Memory B cell (primary cell): ENCODE data around the gene ZEB1.
A peak's percentile ranks its signal among the peaks of the same experiment; 100 is the strongest.
"Not testable (repeated sequence)": the region's sequence is repeated elsewhere in the genome, so short reads cannot be mapped to it uniquely, and the experiment has no call there.

Source experiments
- ATAC-seq: fragments of 150-1000 bp; cut with Tn5 transposase; 2 replicates; pipeline ENCODE4 v1.10.0; 2021; ENCODE audit warnings: low read depth, mild to moderate bottlenecking, moderate library complexity
- DNase-seq, 2 donors: peaks; one replicate each; pipeline ENCODE4 v3.0.0; 2022; ENCODE audit warnings: low spot score in 2 of 2
- H3K27ac Mint-ChIP-seq: one replicate; pipeline ENCODE4 v1.8.0; 2022; ENCODE audit warnings: mild to moderate bottlenecking, moderate library complexity, mixed read lengths
- H3K27me3 Mint-ChIP-seq: one replicate; pipeline ENCODE4 v1.8.0; 2022; ENCODE audit warnings: mixed read lengths
- H3K36me3 Mint-ChIP-seq: one replicate; pipeline ENCODE4 v1.8.0; 2022; ENCODE audit warnings: mild to moderate bottlenecking, mixed read lengths
- H3K4me1 Mint-ChIP-seq: one replicate; pipeline ENCODE4 v1.8.0; 2022; ENCODE audit warnings: mixed read lengths
- H3K4me3 Mint-ChIP-seq: one replicate; pipeline ENCODE4 v1.8.0; 2022; ENCODE audit warnings: mild to moderate bottlenecking, moderate library complexity, mixed read lengths
- H3K9me3 Mint-ChIP-seq: one replicate; pipeline ENCODE4 v1.8.0; 2022; ENCODE audit warnings: mixed read lengths

The ZEB1 gene

DNA sequence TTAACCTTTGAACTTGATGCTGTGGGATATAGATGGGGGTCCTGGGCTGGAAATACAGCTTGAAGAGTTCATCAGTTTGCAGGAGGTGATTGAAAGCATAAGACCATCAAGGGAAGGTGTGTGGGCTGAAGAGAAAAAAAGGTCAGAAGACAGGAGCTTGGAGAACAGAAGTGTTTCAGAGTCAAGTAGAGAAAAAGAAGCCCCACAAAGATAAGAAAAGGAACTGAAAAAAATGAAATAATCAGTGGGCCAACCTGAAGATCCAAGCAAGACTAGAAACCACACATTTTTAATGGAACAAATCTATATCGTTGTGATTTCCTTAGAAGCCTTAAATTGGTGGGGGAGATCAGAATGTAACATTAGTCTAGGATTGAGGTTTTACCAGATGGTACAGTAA, 22.5 kb downstream of the ZEB1 start:
- no peaks in the 10 kb centered on the region for H3K27me3 Mint-ChIP-seq
- no peak for DNase-seq
- peaks cover 10% of the 10 kb centered on the region for H3K4me1 Mint-ChIP-seq
- H3K9me3 Mint-ChIP-seq: no peaks in the 10 kb centered on the region
- ATAC-seq: no peak
- H3K27ac Mint-ChIP-seq: no peak overlapping the region
- H3K4me3 Mint-ChIP-seq: no peak overlapping the region
- no peaks in the 10 kb centered on the region for H3K36me3 Mint-ChIP-seq

DNA sequence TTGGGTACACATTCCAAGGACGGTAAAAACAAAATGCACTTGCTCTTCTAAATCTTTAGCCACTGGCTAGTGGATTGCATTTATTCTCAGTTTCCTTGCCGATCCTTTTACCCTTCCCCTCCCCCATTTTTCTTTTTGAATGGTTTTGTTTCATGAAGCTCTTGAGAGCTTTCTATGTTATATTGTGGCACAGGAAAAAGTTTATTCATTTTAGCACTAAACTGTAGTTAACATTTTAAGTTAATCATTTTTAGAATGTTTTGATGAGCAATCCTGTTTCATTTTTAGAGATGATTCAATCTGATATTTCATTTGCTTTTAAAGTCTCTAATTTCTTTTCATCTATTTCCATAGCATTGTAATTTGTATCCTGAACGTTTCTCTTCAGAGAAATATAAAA, 24.0 kb downstream of the ZEB1 start:
- H3K4me3 Mint-ChIP-seq: no peak overlapping the region
- H3K27me3 Mint-ChIP-seq: no peaks in the 10 kb centered on the region
- H3K9me3 Mint-ChIP-seq: no peaks in the 10 kb centered on the region
- DNase-seq (no peak), ATAC-seq (no peak)
- H3K4me1 Mint-ChIP-seq: peaks cover 16% of the 10 kb centered on the region
- H3K36me3 Mint-ChIP-seq: no peaks in the 10 kb centered on the region
- H3K27ac Mint-ChIP-seq: no peak overlapping the region

DNA sequence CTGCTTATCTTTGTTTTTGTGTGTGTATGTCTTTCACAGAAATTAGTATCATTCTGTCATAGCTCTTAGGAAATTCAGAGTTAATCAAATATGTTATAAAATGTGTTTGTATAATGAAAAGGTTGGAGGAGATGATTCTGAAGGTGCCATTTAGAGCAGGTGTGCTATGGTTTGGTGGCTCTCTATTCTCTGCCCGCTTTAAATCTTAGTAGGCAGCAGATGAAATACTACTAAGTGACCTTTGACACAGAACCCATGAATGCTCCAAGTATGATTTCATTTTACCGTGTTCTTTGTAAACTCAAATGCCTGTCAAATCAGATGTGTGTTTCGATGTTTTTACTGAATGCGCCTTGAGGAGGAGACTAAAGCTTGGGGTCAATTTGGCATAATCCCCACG, 24.5 kb downstream of the ZEB1 start:
- ATAC-seq (no peak), DNase-seq (no peak)
- H3K27me3 Mint-ChIP-seq: no peaks in the 10 kb centered on the region
- no peak overlapping the region for H3K4me3 Mint-ChIP-seq
- no peaks in the 10 kb centered on the region for H3K36me3 Mint-ChIP-seq
- no peak overlapping the region for H3K27ac Mint-ChIP-seq
- H3K4me1 Mint-ChIP-seq: peaks cover 20% of the 10 kb centered on the region
- no peaks in the 10 kb centered on the region for H3K9me3 Mint-ChIP-seq

DNA sequence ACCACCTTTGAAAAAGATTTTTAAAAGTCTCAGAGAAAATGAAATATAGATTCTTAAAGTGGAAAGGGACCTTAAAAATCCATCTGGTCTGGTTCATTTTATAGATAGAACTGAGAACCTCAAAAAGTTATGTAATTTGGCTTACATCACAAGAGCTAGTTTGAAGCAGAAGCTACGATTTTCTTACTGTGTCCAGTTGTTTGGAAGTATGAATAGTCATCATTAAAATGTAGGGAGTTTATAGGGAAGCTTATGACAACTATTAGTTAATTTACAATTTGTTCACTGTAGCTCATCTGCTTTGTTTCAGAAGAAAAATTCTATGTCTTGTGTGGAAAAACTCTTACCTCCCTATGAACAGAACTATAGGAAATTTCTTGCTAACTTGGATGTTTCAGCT, 26.9 kb downstream of the ZEB1 start:
- Mint-ChIP-seq H3K27ac (no peak overlapping the region), H3K27me3 (no peaks in the 10 kb centered on the region), H3K4me1 (peaks cover 32% of the 10 kb centered on the region), H3K36me3 (no peaks in the 10 kb centered on the region), H3K4me3 (no peak overlapping the region), H3K9me3 (no peaks in the 10 kb centered on the region)
- DNase-seq (no peak), ATAC-seq (no peak)

DNA sequence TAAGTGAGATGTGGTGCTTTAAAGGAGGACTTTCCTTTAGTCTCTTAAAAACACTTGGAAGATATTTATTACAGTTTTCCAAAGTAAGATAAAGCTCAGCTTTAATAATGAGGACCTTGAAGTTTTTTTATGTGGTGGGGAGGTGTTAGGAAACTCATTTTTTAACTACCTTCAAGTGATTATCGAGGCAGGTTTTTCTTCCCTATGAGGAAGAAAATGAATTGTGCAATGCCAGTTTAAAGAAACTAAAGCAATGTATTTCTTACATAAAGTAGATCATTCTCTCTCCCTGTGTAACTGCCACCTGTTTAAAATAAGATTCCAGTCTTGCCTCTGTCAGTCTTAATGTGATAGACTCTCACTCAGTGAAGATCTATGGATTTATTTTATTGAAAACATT, 27.9 kb downstream of the ZEB1 start:
- no peak overlapping the region for H3K4me3 Mint-ChIP-seq
- H3K4me1 Mint-ChIP-seq: peaks cover 32% of the 10 kb centered on the region
- peak overlapping the region; percentile 35 for H3K27ac Mint-ChIP-seq
- no peaks in the 10 kb centered on the region for H3K36me3 Mint-ChIP-seq
- DNase-seq (no peak), ATAC-seq (no peak)
- H3K9me3 Mint-ChIP-seq: no peaks in the 10 kb centered on the region
- H3K27me3 Mint-ChIP-seq: no peaks in the 10 kb centered on the region

DNA sequence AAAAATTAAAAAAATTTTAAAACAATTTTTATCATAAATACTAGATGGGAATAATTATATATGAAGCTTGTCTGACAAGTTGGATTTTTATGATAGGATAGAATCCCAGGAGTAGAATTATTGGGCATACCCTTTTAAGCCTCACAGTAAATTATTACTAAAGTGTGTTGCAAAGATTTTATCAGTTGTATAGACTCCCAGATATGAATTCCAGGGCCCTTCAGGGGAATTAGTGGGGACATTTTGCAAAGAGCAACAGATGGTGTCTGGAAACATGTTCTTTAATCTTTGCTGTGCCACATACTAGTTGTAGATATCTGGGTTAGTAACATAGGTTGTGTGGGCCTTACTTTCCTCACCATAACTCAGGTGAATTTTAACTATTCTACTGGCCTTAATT, 28.7 kb downstream of the ZEB1 start:
- no peaks in the 10 kb centered on the region for H3K9me3 Mint-ChIP-seq
- H3K27me3 Mint-ChIP-seq: no peaks in the 10 kb centered on the region
- peak overlapping the region; percentile 39 for H3K4me3 Mint-ChIP-seq
- H3K4me1 Mint-ChIP-seq: peaks cover 36% of the 10 kb centered on the region
- H3K27ac Mint-ChIP-seq: peak overlapping the region; percentile 80
- H3K36me3 Mint-ChIP-seq: no peaks in the 10 kb centered on the region
- no peak for DNase-seq
- ATAC-seq: no peak

DNA sequence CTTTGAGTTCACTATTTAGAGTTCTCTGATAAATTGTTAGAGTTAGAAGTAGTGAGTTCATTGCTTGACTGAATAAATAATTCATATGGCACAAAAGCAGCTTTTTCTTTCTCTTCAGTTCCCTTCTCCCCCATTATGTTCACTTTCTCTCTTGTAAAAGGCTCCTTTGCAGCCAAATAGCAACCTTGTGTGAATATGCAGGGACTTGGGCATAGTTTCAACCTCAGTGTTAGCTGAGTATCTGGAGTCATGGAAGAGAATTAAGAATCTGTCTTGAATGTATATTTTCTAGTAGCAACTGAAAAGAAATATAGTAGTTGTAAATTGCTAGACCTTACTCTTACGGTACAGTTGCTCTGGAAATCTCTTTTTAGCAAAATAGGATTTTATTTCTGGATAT, 31.9 kb downstream of the ZEB1 start:
- H3K4me1 Mint-ChIP-seq: peaks cover 40% of the 10 kb centered on the region
- no peaks in the 10 kb centered on the region for H3K9me3 Mint-ChIP-seq
- no peak overlapping the region for H3K27ac Mint-ChIP-seq
- DNase-seq: no peak
- peaks cover 2% of the 10 kb centered on the region for H3K36me3 Mint-ChIP-seq
- no peak for ATAC-seq
- H3K27me3 Mint-ChIP-seq: no peaks in the 10 kb centered on the region
- no peak overlapping the region for H3K4me3 Mint-ChIP-seq

DNA sequence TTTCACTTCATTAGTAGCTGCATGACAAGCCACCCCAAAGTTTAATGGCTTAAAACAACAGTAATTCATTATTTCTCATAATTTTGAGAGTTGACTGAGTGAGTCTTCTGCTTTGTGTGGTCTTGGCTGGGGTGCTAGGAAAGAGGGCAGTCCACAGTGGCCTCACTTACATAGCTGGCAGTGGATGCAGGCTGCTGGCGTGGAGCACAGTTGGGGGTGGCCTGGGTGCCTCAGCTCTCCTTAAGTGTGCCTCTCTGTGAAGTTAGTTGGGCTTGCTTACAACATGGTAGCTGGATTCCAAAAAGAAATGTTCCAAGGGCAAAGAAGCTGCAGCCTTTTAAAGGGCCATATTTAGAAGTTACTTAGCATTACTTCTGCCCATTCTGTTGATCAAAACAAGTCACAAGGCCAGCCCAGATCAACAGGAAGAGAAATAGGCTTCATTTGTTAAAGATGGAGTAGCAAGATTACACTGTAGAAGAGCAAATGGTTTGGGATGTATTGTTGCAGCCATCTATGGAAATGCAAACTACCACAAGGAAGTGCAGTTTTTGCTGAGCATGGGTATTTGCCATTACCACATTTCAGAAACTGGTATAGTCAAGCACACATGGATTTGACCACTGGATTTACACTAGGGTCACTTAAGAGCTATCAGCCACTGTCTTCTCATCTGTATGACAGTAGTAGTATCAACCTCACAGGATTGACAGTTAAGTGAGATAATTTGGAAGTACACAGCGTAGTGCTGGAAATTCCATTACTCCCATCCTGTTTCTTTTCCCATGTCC, 33.6 kb downstream of the ZEB1 start:
- ATAC-seq: no peak
- DNase-seq: no peak
- Mint-ChIP-seq H3K27ac (no peak overlapping the region), H3K36me3 (peaks cover 2% of the 10 kb centered on the region), H3K27me3 (no peaks in the 10 kb centered on the region), H3K4me1 (peaks cover 41% of the 10 kb centered on the region), H3K4me3 (no peak overlapping the region), H3K9me3 (no peaks in the 10 kb centered on the region)

DNA sequence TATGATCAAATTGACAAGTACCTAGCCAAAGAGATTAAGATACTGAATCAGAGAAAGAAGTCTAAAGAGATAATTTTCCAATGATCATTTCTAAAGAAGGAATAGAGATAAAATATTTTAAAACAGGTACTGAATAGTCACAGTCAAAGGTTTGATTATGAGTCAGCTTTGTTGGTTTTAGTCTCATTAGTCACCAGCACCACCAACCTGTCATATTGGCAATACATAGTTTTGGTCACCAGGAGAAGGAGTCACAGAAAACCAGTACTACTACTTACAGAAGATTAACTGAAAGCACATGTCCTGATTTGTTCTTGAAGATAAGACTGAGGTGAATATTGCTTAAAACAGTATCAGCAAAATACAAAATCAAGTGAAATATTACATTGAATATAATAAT, 34.6 kb downstream of the ZEB1 start:
- peaks cover 38% of the 10 kb centered on the region for H3K4me1 Mint-ChIP-seq
- DNase-seq: no peak
- ATAC-seq: peak; percentile 70
- no peaks in the 10 kb centered on the region for H3K27me3 Mint-ChIP-seq
- no peak overlapping the region for H3K27ac Mint-ChIP-seq
- H3K4me3 Mint-ChIP-seq: no peak overlapping the region
- H3K9me3 Mint-ChIP-seq: no peaks in the 10 kb centered on the region
- peaks cover 5% of the 10 kb centered on the region for H3K36me3 Mint-ChIP-seq

DNA sequence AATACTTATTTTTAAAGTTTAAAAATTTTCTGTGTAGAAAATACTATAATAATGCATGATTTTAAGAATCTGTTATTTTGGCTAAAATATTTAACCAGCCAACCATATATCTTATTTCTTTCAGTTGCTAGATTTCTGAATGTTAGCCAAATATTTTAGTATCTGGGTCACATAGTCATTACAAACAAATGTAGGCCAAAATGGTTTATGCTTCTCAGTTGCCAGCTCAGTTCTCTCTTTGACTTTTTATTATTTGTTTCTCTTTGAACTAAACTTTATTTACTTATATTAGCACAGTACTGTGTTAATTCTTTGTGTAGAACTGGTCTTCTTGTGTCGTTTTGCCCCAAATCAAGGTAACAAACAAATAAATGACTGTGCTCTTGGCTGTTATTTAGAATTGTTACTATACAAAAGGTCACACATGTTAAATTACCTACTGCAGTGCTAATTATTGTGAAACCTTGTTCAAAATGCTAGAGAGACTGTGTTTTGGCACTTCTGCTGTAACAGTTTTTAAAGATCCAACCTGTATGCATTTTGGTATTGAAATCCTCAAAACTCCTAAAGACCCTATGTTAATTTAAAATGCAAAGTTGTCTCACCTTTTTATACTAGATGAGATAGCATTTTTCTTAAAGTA, 39.8 kb downstream of the ZEB1 start:
- Mint-ChIP-seq H3K9me3 (no peaks in the 10 kb centered on the region), H3K27me3 (no peaks in the 10 kb centered on the region), H3K4me3 (no peak overlapping the region), H3K27ac (no peak overlapping the region), H3K4me1 (peaks cover 21% of the 10 kb centered on the region), H3K36me3 (peaks cover 20% of the 10 kb centered on the region)
- DNase-seq: no peak
- ATAC-seq: no peak

DNA sequence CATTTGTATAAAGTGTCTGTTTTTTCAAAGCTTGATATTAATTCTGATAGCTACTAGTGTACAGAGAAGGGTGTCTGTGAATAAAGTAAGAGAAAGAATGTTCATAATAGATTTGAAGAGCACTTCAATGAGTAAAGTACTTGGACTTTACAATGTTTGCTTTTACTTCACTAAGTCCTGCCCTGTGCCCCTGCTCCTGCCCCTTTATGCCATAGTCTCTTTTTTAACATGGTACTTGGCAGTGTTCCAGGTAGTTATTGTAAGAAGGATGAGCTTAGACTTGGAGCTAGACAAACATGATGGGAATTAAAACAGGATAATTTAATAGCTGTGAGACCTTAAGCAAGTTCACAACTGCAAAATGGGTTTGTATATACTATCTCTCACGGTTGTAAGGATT, 41.0 kb downstream of the ZEB1 start:
- H3K4me1 Mint-ChIP-seq: peaks cover 21% of the 10 kb centered on the region
- DNase-seq (no peak), ATAC-seq (no peak)
- no peaks in the 10 kb centered on the region for H3K9me3 Mint-ChIP-seq
- peaks cover 24% of the 10 kb centered on the region for H3K36me3 Mint-ChIP-seq
- H3K27ac Mint-ChIP-seq: no peak overlapping the region
- H3K4me3 Mint-ChIP-seq: no peak overlapping the region
- H3K27me3 Mint-ChIP-seq: no peaks in the 10 kb centered on the region

DNA sequence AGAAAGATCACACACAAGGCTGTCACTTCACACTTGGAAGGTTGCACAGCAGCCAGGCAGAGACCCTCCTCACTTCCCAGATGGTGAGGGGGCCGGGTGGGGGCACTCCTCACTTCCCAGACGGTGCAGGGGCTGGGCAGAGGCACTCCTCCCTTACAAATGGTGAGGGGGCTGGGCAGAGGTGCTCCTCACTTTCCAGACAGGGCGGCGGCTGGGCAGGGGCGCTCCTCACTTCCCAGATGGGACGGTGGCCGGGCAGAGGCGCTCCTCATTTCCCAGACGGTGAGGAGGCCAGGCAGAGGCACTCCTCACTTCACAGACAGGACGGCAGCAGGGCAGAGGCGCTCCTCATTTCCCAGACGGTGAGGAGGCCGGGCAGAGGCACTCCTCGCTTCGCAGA, 42.5 kb downstream of the ZEB1 start:
- Mint-ChIP-seq H3K4me1 (peaks cover 17% of the 10 kb centered on the region), H3K36me3 (peaks cover 24% of the 10 kb centered on the region)
- H3K4me3 Mint-ChIP-seq, H3K9me3 Mint-ChIP-seq, H3K27ac Mint-ChIP-seq, DNase-seq, ATAC-seq, H3K27me3 Mint-ChIP-seq: not testable (repeated sequence)

DNA sequence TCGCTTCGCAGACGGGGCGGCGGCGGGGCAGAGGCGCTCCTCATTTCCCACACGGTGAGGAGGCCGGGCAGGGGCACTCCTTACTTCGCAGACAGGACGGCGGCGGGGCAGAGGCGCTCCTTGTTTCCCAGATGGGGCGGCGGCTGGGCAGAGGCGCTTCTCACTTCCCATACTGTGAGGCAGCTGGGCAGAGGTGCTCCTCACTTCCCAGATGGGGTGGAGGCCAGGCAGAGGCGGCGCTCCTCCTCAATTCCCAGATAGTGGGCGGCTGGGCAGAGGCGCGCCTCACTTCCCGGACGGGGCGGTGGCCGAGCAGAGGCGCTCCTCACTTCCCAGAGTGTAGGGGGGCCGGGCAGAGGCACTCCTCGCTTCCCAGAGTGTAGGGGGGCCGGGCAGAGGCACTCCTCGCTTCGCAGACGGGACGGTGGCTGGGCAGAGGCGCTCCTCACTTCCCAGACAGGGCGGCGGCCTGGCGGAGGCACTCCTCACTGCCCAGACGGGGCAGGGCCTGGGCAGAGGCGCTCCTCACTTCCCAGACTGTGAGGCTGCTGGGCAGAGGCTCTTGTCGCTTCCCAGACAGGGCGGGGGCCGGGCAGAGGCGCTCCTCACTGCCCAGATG, 43.1 kb downstream of the ZEB1 start:
- no peak for DNase-seq
- Mint-ChIP-seq H3K27me3 (no peaks in the 10 kb centered on the region), H3K36me3 (peaks cover 24% of the 10 kb centered on the region), H3K4me1 (peaks cover 16% of the 10 kb centered on the region), H3K4me3 (no peak overlapping the region), H3K9me3 (no peaks in the 10 kb centered on the region), H3K27ac (no peak overlapping the region)
- ATAC-seq: no peak

DNA sequence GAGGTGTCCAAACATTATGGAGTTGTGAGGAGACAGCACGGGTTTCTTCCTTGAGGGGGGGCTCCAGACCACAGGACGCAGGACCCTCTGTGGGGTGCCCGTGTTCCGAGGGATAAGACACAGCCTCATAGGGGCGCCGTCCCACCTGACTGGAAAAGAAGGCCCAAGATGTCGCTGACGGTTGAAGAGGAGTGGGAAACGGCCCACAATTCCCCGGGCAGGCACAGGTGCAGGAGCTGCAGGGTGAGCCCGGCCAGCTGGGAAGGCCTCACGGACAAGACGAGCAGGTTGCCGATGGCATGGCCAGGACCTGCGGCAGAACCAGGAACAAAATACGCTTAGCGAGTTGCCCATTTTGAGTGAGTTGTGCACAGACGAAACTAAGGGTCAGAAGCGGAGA, 44.7 kb downstream of the ZEB1 start:
- peaks cover 18% of the 10 kb centered on the region for H3K4me1 Mint-ChIP-seq
- not testable (repeated sequence) for H3K4me3 Mint-ChIP-seq, H3K9me3 Mint-ChIP-seq

More for the DNA sequence above, 44.7 kb downstream of the ZEB1 start:
- not testable (repeated sequence) for DNase-seq, ATAC-seq, H3K27me3 Mint-ChIP-seq, H3K27ac Mint-ChIP-seq
- peaks cover 21% of the 10 kb centered on the region for H3K36me3 Mint-ChIP-seq
